ENCODE measurements around the gene TNFRSF12A. TPM values are rescaled to one million over a fixed set of nuclear protein-coding genes. Genes with fewer than 3 reads are reported as not detected.

TNFRSF12A gene
- total RNA-seq, 1 experiment from 2014 or later = 78.9 TPM

DNA sequence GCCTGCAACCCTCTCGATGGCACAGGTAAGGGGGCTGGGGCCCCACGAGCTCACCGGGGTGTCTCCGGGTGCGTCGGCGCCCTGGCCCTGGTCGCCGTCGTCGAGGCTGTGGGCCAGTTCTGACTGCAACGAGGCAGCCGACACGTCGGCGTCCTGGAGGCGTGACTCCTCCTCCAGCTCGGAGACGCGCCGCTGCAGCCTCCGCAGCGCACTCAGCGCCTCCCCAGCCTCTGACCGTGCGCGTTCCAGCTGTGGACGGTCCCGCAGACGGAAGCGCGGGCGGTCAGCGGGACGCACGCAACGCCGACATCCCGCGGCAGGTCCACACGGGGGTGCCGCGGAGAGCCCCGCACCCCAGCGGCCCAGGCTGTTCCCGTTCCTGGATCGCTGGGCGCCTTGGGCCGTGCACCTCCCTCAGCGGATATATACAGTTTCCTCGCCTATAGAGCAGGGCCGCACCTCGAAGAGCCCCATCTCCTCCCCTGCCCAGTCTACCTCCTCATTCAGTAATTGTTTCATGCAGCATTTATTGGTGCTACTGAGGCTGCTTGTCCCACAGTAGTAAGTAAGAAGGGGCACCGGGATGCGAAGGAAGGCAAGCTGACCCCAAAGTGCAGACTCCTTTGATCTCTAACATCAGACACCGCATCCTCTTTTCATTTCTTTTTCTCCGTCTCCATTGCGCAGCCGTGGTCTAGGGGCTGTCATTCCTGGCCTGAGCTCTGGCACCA, 9.5 kb downstream of the TNFRSF12A start:
- Mint-ChIP-seq H3K27me3 (ENCODE audit: low read depth) (no peaks in the 10 kb centered on the region), H3K36me3 (peaks cover 20% of the 10 kb centered on the region), H3K4me1 (peaks cover 22% of the 10 kb centered on the region), H3K27ac (no peak overlapping the region), H3K9me3 (no peaks in the 10 kb centered on the region), H3K4me3 (no peak overlapping the region)
- no peak for TF ChIP-seq ZNF671 (CRISPR knock-in tag; IDR thresholded peaks at IDR 0.05)
- TF ChIP-seq ATF1 (CRISPR knock-in tag; IDR thresholded peaks at IDR 0.05) = no peak
- TF ChIP-seq SMAD4 (CRISPR knock-in tag; IDR thresholded peaks at IDR 0.05) = no peak
- TF ChIP-seq, protein P1, sequence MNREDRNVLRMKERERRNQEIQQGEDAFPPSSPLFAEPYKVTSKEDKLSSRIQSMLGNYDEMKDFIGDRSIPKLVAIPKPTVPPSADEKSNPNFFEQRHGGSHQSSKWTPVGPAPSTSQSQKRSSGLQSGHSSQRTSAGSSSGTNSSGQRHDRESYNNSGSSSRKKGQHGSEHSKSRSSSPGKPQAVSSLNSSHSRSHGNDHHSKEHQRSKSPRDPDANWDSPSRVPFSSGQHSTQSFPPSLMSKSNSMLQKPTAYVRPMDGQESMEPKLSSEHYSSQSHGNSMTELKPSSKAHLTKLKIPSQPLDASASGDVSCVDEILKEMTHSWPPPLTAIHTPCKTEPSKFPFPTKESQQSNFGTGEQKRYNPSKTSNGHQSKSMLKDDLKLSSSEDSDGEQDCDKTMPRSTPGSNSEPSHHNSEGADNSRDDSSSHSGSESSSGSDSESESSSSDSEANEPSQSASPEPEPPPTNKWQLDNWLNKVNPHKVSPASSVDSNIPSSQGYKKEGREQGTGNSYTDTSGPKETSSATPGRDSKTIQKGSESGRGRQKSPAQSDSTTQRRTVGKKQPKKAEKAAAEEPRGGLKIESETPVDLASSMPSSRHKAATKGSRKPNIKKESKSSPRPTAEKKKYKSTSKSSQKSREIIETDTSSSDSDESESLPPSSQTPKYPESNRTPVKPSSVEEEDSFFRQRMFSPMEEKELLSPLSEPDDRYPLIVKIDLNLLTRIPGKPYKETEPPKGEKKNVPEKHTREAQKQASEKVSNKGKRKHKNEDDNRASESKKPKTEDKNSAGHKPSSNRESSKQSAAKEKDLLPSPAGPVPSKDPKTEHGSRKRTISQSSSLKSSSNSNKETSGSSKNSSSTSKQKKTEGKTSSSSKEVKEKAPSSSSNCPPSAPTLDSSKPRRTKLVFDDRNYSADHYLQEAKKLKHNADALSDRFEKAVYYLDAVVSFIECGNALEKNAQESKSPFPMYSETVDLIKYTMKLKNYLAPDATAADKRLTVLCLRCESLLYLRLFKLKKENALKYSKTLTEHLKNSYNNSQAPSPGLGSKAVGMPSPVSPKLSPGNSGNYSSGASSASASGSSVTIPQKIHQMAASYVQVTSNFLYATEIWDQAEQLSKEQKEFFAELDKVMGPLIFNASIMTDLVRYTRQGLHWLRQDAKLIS (CRISPR knock-in tag; IDR thresholded peaks at IDR 0.05; ENCODE audit: borderline replicate concordance) = no peak
- no peak for TF ChIP-seq USF1 (CRISPR knock-in tag; IDR thresholded peaks at IDR 0.05)
- no peak for TF ChIP-seq MLX (CRISPR knock-in tag; IDR thresholded peaks at IDR 0.05)
- no peak for TF ChIP-seq JAZF1 (CRISPR knock-in tag; IDR thresholded peaks at IDR 0.05)
- TF ChIP-seq ATF6 (CRISPR knock-in tag; IDR thresholded peaks at IDR 0.05) = no peak
- TF ChIP-seq, protein P2, sequence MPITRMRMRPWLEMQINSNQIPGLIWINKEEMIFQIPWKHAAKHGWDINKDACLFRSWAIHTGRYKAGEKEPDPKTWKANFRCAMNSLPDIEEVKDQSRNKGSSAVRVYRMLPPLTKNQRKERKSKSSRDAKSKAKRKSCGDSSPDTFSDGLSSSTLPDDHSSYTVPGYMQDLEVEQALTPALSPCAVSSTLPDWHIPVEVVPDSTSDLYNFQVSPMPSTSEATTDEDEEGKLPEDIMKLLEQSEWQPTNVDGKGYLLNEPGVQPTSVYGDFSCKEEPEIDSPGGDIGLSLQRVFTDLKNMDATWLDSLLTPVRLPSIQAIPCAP (CRISPR knock-in tag; IDR thresholded peaks at IDR 0.05) = no peak
- TF ChIP-seq NR1H2 (CRISPR knock-in tag; IDR thresholded peaks at IDR 0.05) = no peak
- ChIA-PET CTCF (interaction anchor here (1.0 to 9.8 kb wide), 9 partner anchors 9 to 69 kb away, joined by 3 to 355 read pairs (median 86); partner anchors contain the start of genes BICDL2, CLDN6, CLDN9 and HCFC1R1), POLR2A (interaction anchor here (6.0 to 17.1 kb wide), 2 partner anchors 11 to 23 kb away, joined by 87 to 502 read pairs; partner anchors contain the start of genes CLDN6, CLDN9 and TNFRSF12A)
- no peak for ATAC-seq
- no peak for DNase-seq (ENCODE audit: low spot score)

DNA sequence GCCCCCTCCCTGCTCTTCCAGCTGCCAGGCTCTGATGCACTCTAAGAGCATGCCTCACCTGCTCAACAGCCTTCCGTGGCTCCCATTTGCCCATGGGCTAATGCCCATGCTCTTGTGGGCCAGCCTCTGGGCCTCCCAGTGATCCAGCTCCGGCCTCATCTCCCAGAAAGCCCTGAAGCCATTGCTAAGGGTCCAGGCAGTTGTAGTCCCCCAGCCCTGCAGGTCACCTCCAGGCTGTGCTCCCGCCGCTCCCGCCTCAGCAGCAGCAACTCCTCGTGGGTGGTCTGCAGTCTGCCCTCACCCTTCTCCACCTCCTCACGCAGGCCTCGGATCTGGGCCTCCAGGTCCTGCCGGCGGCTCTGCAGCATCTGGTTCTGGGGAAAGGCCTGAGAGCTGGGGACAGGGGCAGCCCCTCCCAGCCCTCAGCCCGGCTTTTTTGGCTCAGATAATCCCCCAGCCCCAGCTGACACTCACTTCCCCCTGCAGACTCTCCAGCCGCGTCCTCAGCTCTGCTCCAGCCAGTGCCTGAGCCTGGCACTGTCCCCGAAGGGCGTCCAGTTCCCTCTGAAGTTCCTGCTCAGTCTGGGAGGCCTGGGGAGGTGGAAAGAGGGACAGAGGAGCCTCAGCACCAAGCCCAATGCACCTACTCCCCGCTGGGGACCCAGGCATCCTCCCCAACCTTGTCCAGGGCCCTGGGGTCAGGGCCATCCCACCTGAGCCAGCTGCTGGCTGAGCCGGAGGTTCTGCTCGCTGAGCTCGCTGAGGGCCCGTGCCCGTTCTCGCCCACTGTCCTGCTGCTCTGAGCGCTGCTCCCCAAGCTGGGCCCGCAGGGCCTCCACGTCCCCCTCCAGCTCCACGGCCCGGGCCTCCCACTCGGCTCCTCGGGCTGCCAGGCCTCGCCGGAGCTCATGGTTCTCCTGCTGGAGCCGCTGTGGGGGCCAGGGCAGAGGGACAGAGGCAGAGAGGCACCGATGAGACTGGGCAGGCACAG, 10.3 kb downstream of the TNFRSF12A start:
- POLR2A ChIA-PET = interaction anchor here (1.0 to 17.1 kb wide), 5 partner anchors 12 to 28 kb away, joined by 5 to 502 read pairs (median 9); partner anchors contain the start of genes CLDN6, CLDN9 and TNFRSF12A
- DNase-seq (ENCODE audit: low spot score) = no peak

More for the DNA sequence above, 10.3 kb downstream of the TNFRSF12A start:
- CTCF ChIA-PET = interaction anchor here (0.9 to 9.8 kb wide), 32 partner anchors 10 to 144 kb away, joined by 3 to 355 read pairs (median 8); partner anchors contain the start of genes BICDL2, CLDN6, CLDN9 and FLYWCH1
- Mint-ChIP-seq H3K27ac (no peak overlapping the region), H3K4me3 (no peak overlapping the region), H3K4me1 (peaks cover 24% of the 10 kb centered on the region), H3K36me3 (peaks cover 20% of the 10 kb centered on the region), H3K27me3 (ENCODE audit: low read depth) (no peaks in the 10 kb centered on the region), H3K9me3 (no peaks in the 10 kb centered on the region)
- ATAC-seq = no peak
- TF ChIP-seq ETV6 (CRISPR knock-in tag; IDR thresholded peaks at IDR 0.05) (no peak), MXD4 (CRISPR knock-in tag; IDR thresholded peaks at IDR 0.05; ENCODE audit: borderline replicate concordance) (no peak), CTCF (IDR thresholded peaks at IDR 0.05) (no peak)
- TF ChIP-seq, protein P2 (CRISPR knock-in tag; IDR thresholded peaks at IDR 0.05) = no peak
